GM23338 (cell line): ENCODE measurements around the gene HADHA.

Experiments
- CREB1 ChIP-seq: fragments of 250-450 bp; sonication (Bioruptor Pico); IDR thresholded peaks from 2 replicates; pipeline ENCODE4 v1.5.0; 2020; ENCODE audit warnings: low read depth, mild to moderate bottlenecking, moderate library complexity
- EZH2 ChIP-seq: fragments of 200-600 bp; sonication (generic); IDR thresholded peaks from one replicate; pipeline ENCODE4 v1.8.0; 2017; ENCODE audit warnings: antibody characterized with exemption, mild to moderate bottlenecking, low read depth; ENCODE audit not compliant: unreplicated experiment
- EZH2phosphoT487 ChIP-seq: fragments of 200-600 bp; sonication (generic); IDR thresholded peaks from one replicate; pipeline ENCODE4 v1.8.1; 2018; ENCODE audit warnings: antibody characterized with exemption; ENCODE audit not compliant: unreplicated experiment
- JUNB ChIP-seq: IDR thresholded peaks from one replicate; pipeline ENCODE4 v1.6.1; 2016; ENCODE audit warnings: antibody characterized with exemption; ENCODE audit not compliant: unreplicated experiment
- POLR2AphosphoS5 ChIP-seq: IDR thresholded peaks from 2 replicates; pipeline ENCODE4 v1.6.1; 2016; ENCODE audit warnings: antibody characterized with exemption, low read depth
- ZNF114 ChIP-seq: fragments of 250-450 bp; sonication (Bioruptor Pico); IDR thresholded peaks from 2 replicates; pipeline ENCODE4 v1.5.0; 2020; ENCODE audit warnings: mild to moderate bottlenecking, moderate library complexity
- TF ChIP-seq, protein P1 (sequence below), 2 experiments: fragments of 200-600 bp in 1 of 2; sonication (generic) in 1 of 2; conservative IDR thresholded peaks; 2 replicates each; pipeline versions ENCODE4 v1.5.1 to v1.6.1; 2016 to 2017; ENCODE audit warnings: antibody characterized with exemption in 2 of 2, low read depth in 2 of 2, mild to moderate bottlenecking in 2 of 2, moderate library complexity in 1 of 2
- TF ChIP-seq, protein P2 (sequence below): IDR thresholded peaks from 2 replicates; pipeline ENCODE4 v1.6.1; 2016; ENCODE audit warnings: antibody characterized with exemption

DNA sequence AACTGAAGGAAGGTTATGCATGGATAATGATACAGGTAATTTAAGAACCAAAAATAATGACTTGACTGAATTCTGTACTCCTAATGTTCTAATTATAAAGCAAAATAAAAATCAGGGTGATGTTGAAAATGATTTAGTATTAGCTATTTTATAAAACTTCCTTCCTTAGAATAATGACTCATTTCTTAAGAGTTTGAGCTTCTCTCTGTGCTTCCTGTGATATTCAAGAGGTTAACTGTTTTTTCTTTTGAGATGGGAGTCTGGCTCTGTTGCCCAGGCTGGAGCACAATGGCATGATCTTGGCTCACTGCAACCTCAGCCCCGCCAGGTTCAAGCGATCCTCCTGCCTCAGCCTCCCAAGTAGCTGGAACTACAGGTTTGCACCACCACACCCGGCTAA is 14.8 kb downstream of the HADHA start:
- TF ChIP-seq, protein P1, sequence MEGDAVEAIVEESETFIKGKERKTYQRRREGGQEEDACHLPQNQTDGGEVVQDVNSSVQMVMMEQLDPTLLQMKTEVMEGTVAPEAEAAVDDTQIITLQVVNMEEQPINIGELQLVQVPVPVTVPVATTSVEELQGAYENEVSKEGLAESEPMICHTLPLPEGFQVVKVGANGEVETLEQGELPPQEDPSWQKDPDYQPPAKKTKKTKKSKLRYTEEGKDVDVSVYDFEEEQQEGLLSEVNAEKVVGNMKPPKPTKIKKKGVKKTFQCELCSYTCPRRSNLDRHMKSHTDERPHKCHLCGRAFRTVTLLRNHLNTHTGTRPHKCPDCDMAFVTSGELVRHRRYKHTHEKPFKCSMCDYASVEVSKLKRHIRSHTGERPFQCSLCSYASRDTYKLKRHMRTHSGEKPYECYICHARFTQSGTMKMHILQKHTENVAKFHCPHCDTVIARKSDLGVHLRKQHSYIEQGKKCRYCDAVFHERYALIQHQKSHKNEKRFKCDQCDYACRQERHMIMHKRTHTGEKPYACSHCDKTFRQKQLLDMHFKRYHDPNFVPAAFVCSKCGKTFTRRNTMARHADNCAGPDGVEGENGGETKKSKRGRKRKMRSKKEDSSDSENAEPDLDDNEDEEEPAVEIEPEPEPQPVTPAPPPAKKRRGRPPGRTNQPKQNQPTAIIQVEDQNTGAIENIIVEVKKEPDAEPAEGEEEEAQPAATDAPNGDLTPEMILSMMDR (conservative IDR thresholded peaks at IDR 0.05; ENCODE audit: low read depth in 2 of 2), result no peak
- TF ChIP-seq POLR2AphosphoS5 (no peak), ZNF114 (no peak), JUNB (no peak), EZH2phosphoT487 (no peak), CREB1 (CRISPR knock-in tag) (no peak), EZH2 (no peak)
- TF ChIP-seq, protein P2, sequence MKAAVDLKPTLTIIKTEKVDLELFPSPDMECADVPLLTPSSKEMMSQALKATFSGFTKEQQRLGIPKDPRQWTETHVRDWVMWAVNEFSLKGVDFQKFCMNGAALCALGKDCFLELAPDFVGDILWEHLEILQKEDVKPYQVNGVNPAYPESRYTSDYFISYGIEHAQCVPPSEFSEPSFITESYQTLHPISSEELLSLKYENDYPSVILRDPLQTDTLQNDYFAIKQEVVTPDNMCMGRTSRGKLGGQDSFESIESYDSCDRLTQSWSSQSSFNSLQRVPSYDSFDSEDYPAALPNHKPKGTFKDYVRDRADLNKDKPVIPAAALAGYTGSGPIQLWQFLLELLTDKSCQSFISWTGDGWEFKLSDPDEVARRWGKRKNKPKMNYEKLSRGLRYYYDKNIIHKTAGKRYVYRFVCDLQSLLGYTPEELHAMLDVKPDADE, result no peak
